Aorta (tissue), 5 donors: ENCODE data around the gene TENT5A. TPM values are rescaled to one million over a fixed set of nuclear protein-coding genes. Genes with fewer than 3 reads are reported as not detected.

Source experiments
- ATAC-seq: fragments of 200-7000 bp; cut with Tn5 transposase; one replicate; pipeline ENCODE4 v1.9.1; 2022; ENCODE audit warnings: moderate library complexity; ENCODE audit not compliant: low FRiP score
- DNase-seq, 2 donors: peaks; one replicate each; pipeline ENCODE4 v3.0.0-alpha.2; 2020
- H3K27ac ChIP-seq, 2 donors: one replicate each; pipeline ENCODE4 v1.5.1; 2013; ENCODE audit warnings: low read length in 2 of 2, mild to moderate bottlenecking in 2 of 2, moderate library complexity in 2 of 2, control low read depth in 1 of 2, inconsistent platforms in 1 of 2, low read depth in 1 of 2
- H3K27me3 ChIP-seq, 2 donors: one replicate each; pipeline ENCODE4 v1.6.1; 2013; ENCODE audit warnings: control low read depth in 1 of 2, low read length in 1 of 2, mild to moderate bottlenecking in 1 of 2, moderate library complexity in 1 of 2; ENCODE audit not compliant: insufficient read depth in 2 of 2, control insufficient read depth in 1 of 2
- H3K36me3 ChIP-seq, 2 donors: one replicate each; pipeline ENCODE4 v1.6.1; 2013; ENCODE audit warnings: control low read depth in 1 of 2, low read length in 1 of 2, mild to moderate bottlenecking in 1 of 2; ENCODE audit not compliant: insufficient read depth in 2 of 2, control insufficient read depth in 1 of 2
- H3K4me1 ChIP-seq, 2 donors: one replicate each; pipeline ENCODE4 v1.6.1; 2013; ENCODE audit warnings: low read length in 2 of 2, control low read depth in 1 of 2, mild to moderate bottlenecking in 1 of 2, moderate library complexity in 1 of 2; ENCODE audit not compliant: insufficient read depth in 2 of 2, control insufficient read depth in 1 of 2
- H3K4me3 ChIP-seq, 2 donors: one replicate each; pipeline ENCODE4 v1.5.1; 2013; ENCODE audit warnings: low read length in 2 of 2, control low read depth in 1 of 2, mild to moderate bottlenecking in 1 of 2
- H3K9me3 ChIP-seq: one replicate; pipeline ENCODE4 v1.6.1; 2013; ENCODE audit warnings: mild to moderate bottlenecking, low read length; ENCODE audit not compliant: control insufficient read depth
- WGBS, 2 donors: extraction: QIAGEN DNeasy Blood & Tissue Kit; methylation state at CpG; one replicate each; pipeline ENCODE4 v1.1.7; 2013; 5-methylcytosine and 5-hydroxymethylcytosine counted together
- intact Hi-C, 2 donors: fragments of 100-400 bp; cut with DNase I; formaldehyde crosslinking; loops; one replicate each; pipeline versions ENCODE4 v1.14.2 to v1.15.0; 2022
- polyA plus RNA-seq, 2 donors: library from polyadenylated mRNA; stranded (reverse); fragments of 200-250 nt; gene quantifications; one replicate each; pipeline ENCODE4 v1.2.3, GENCODE V29; 2013
- total RNA-seq, 2 donors: library from RNA; stranded (reverse); fragmentation: NEBNext Ultra II Directional; extraction: Animal tissue kit (Norgen Biotek cat#: 25700); gene quantifications; one replicate each; pipeline ENCODE4 v1.2.1, GENCODE V29; 2021
- donor health status: healthy with polysubstance abuse.
- donor health status: Bipolar disorder and iron deficiency.
- donor health status: DM: no; HTN: no; CAD: no.
- donor health status: DM: no; HTN: no; CAD: no.
- donor health status: DM: yes; HTN: yes; CAD: no.

Gene TENT5A
- total and polyA plus RNA-seq, 4 donors: 9.6 to 26.9 (median 23.6) TPM

DNA sequence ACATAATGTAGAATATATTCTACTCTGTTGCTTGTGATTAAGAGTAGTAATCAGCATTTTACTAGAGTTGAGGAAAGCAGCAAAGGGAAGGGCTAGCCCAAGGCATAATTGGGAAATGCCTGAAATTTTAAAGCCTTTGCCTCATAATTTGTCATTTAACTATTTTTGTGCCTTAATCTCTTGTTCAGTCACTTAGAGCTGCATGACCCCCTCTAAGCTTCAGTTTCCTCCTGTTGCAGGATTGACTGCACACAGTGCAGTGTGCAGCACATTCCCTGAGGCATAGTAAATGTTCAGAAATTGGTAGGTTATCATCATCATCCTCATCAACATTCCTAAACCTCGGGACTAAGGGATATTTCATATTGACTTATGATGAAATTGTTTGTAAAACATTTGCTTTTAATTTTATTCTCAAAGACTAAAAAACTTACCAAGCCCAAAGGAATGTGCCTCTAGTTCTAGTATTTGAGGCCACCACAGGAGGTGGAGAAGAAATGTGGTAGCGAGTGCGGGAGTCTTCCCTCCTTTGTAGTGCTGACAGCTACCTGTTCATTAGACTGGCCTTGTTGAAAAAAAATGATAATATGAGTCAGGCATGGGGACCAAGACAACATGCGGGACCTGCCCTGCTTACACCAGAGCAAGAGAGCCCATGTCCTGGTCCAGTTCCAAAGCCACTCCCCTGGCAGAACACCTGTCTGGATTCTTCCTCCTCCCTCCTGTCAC lies 14.8 kb upstream of the TENT5A start:
- Histone ChIP-seq H3K4me1 (no peaks in the 10 kb centered on the region), H3K27ac (no peak overlapping the region), H3K27me3 (no peaks in the 10 kb centered on the region), H3K9me3 (no peaks in the 10 kb centered on the region), H3K36me3 (peaks cover 0 to 6% of the 10 kb centered on the region in 2 donors), H3K4me3 (no peak overlapping the region)
- no peak for DNase-seq
- ATAC-seq: no peak
- 71 to 77% methylated on average over 4 of the region's 4 CpGs for WGBS, 2 donors
- intact Hi-C loops: no loop called here

DNA sequence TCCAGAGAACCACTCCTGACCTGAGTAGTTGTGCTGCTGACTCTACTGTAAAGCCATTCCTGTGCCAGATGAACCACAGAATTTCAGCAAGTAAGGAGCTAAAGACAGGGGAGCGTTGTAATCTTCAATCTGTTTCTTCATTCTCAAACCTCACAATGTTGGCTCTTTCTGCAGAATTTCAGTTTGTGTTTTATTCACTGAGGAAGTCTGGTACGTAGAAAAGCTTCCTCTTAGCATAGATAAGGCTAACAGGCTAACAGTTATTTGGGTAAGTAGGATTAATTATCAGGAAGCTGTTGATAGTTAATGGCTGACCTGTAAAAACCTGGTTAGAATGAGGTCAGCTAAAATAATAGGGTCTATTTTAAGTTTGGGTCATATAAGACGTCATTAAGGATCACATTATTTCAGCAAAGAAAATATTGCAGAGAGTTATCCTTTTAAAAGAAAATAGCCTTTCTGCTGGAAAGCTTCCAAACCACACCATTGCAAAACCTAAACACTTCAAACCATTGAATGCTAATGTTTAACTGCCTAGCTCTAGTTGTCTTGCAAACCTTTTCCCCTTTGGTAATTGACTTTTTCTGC lies 14.1 kb upstream of the TENT5A start:
- intact Hi-C loops: no loop called here
- Histone ChIP-seq H3K4me1 (no peaks in the 10 kb centered on the region), H3K9me3 (no peaks in the 10 kb centered on the region), H3K27me3 (no peaks in the 10 kb centered on the region), H3K36me3 (peaks cover 0 to 6% of the 10 kb centered on the region in 2 donors), H3K27ac (peak overlapping the region in 1 of 2 donors; percentile 36), H3K4me3 (no peak overlapping the region)
- ATAC-seq (peak; percentile 61), DNase-seq (no peak)
- WGBS, 2 donors: 5% methylated on average over 3 of the region's 3 CpGs

DNA sequence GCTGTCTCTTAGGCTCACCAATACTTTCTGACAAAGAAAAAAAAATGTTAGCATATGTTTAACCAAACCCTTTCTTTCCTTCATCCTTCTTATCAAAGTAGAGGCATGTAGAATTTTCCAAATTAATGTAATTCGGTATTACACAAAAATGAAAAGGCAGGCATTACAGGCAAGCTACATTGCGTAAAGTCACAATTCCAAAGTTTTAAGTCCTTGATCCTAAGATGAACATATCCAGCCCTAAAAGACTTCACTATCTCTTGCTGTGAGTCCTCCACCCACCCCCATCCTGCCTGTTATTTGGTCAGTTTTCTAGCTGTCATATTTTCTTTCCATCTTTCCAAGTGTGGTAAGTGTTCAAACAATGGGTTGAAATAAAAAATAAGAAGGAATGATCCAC lies 12.1 kb upstream of the TENT5A start:
- H3K4me3 ChIP-seq: no peak overlapping the region
- no peaks in the 10 kb centered on the region for H3K4me1 ChIP-seq
- H3K9me3 ChIP-seq: no peaks in the 10 kb centered on the region
- H3K36me3 ChIP-seq: no peaks in the 10 kb centered on the region
- ATAC-seq (no peak), DNase-seq (no peak)
- H3K27me3 ChIP-seq: no peaks in the 10 kb centered on the region
- 96 to 98% methylated on average over 2 of the region's 2 CpGs for WGBS, 2 donors
- intact Hi-C loops: no loop called here
- no peak overlapping the region for H3K27ac ChIP-seq

DNA sequence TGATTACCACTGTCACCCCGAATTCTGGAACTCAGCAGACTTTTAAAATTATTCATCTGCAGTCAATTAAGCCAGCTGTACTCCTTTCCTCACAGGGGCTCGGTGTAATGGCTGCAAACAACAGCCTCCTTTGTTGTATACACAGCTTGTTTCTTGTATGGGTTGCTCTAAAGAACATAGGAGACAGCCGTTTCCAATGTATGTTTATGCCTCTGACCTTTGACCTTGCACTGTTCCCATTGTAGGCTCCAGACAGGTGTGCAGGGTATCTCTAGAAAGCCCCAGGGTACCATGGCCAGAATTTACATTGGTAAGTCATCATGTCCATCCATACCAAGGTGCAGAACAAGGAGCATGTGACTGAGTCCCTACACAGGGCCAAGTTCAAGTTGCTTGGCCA lies 11.5 kb upstream of the TENT5A start:
- H3K4me1 ChIP-seq: no peaks in the 10 kb centered on the region
- H3K4me3 ChIP-seq: no peak overlapping the region
- H3K27ac ChIP-seq: no peak overlapping the region
- H3K36me3 ChIP-seq: no peaks in the 10 kb centered on the region
- ATAC-seq: no peak
- 73 to 80% methylated on average over 3 of the region's 3 CpGs for WGBS, 2 donors
- DNase-seq: no peak
- H3K9me3 ChIP-seq: no peaks in the 10 kb centered on the region
- no peaks in the 10 kb centered on the region for H3K27me3 ChIP-seq
- intact Hi-C loops: no loop called here

DNA sequence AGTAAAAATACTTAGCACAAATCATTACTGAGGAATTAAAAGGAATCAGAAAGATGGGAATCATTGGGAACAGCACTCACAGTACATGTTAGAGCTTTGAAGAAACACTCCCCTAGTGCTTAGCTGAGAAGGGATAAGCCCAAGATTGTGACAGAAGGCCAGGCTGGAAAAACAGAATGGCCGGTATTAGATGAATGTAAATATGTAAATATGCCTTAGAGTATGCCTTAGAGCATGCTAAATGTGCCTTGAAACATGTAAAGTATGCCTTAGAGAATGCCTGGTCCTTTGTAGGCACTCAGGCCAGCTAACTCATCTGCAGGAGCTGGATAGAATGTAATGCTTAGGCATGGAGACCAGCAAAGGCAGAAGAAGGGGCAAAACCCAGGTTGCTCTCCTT lies 10.6 kb upstream of the TENT5A start:
- 72 to 87% methylated on average over 1 of the region's 1 CpG for WGBS, 2 donors
- intact Hi-C loops: no loop called here
- no peaks in the 10 kb centered on the region for H3K4me1 ChIP-seq

DNA sequence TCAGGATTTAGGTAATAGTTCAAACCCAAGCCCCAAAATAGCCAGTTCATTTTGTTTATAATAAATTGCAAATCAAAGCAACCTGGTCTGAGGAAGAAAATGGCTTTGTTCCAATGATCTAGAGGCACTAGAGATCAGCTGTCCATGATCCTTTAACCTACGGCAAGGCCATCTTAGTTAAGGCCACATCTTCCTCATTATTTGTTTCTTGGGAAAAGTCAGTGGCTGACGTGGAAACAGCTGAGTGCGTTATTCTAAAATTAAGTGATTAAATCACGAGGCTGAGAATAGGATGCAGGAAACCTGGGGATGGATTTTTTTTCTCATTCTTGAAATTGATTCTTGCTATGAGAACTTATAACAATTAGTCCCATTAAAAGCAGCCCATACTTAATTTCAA lies 10.1 kb upstream of the TENT5A start:
- WGBS, 2 donors: 76 to 78% methylated on average over 4 of the region's 4 CpGs
- intact Hi-C loops: no loop called here
- DNase-seq (no peak), ATAC-seq (no peak)
- no peaks in the 10 kb centered on the region for H3K36me3 ChIP-seq
- no peaks in the 10 kb centered on the region for H3K9me3 ChIP-seq
- H3K27ac ChIP-seq: no peak overlapping the region
- H3K27me3 ChIP-seq: no peaks in the 10 kb centered on the region
- no peak overlapping the region for H3K4me3 ChIP-seq
- H3K4me1 ChIP-seq: no peaks in the 10 kb centered on the region

More for the DNA sequence above, 10.6 kb upstream of the TENT5A start:
- no peaks in the 10 kb centered on the region for H3K36me3 ChIP-seq
- no peak overlapping the region for H3K27ac ChIP-seq
- no peaks in the 10 kb centered on the region for H3K27me3 ChIP-seq
- no peaks in the 10 kb centered on the region for H3K9me3 ChIP-seq
- no peak overlapping the region for H3K4me3 ChIP-seq
- ATAC-seq (no peak), DNase-seq (no peak)

DNA sequence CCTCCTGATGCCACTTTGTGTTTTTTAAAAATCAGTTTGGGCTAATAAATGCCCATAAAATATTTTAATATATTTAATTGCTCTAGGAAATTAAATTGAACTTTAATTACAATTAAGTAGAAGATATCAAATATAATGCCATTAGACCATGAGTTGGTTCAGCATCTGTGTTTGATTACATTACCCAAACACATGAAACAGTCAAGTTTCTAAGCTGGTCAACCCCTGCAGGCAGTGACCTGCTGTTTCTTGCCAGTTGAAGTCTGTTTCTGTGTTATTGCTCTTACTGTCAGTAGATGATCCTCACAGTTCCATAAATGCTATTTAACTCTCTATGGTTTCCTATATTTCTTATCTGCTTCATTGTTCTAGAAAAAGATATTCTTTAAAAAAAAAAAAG lies 9.7 kb upstream of the TENT5A start:
- DNase-seq: no peak
- Histone ChIP-seq H3K4me1 (no peaks in the 10 kb centered on the region), H3K27me3 (no peaks in the 10 kb centered on the region), H3K36me3 (no peaks in the 10 kb centered on the region), H3K27ac (no peak overlapping the region), H3K9me3 (no peaks in the 10 kb centered on the region), H3K4me3 (no peak overlapping the region)
- no peak for ATAC-seq
- intact Hi-C loops: no loop called here

DNA sequence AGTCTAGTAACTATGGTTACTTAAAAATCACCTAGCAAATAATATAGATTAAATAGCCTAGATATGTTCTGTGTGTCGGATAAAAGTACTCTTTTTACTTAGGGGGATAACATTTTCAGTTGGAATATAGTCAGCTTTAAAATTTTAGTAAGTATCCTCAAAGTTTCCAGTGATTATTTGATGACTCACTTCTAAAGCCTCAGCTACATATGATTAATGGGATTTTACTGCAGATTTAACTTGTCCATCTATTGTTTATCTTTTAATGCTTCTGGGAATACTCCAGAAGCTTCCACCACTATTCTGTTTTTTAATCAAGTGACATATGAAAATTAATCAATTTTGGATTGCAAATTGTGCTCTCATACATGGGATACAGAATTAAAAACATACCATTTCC lies 8.7 kb upstream of the TENT5A start:
- DNase-seq (no peak), ATAC-seq (no peak)
- intact Hi-C loops: no loop called here
- Histone ChIP-seq H3K27ac (no peak overlapping the region), H3K27me3 (no peaks in the 10 kb centered on the region), H3K36me3 (no peaks in the 10 kb centered on the region), H3K9me3 (no peaks in the 10 kb centered on the region), H3K4me3 (no peak overlapping the region), H3K4me1 (no peaks in the 10 kb centered on the region)
- WGBS, 2 donors: 72 to 75% methylated on average over 1 of the region's 1 CpG

DNA sequence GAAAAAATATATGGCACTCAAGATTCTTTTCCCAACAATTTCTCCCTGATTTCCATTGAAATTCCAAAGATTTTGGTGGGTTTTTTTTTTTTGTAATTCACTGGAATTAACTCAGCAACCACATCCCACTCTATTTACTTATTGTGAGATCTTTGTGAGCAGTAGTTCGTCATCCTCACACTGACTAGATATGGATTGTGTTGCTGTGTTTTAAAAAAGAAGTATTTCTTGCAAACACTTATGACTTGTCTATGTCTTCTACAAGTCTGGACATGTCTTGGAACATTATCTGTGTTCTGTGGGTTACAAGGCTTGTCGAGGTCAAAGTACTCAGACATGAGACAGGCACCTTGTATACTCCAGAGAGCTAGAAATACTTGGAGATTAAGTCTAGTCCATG lies 7.3 kb upstream of the TENT5A start:
- no peaks in the 10 kb centered on the region for H3K36me3 ChIP-seq
- H3K9me3 ChIP-seq: no peaks in the 10 kb centered on the region
- no peaks in the 10 kb centered on the region for H3K27me3 ChIP-seq
- intact Hi-C loops: loop anchor here in 1 of 2 donors (10.0 kb wide), 3 partner anchors 255 to 1545 kb away; no protein-coding TSS in a partner anchor
- no peak overlapping the region for H3K4me3 ChIP-seq
- ATAC-seq (no peak), DNase-seq (no peak)
- no peaks in the 10 kb centered on the region for H3K4me1 ChIP-seq
- 78% methylated on average over 2 of the region's 2 CpGs for WGBS, 2 donors
- H3K27ac ChIP-seq: no peak overlapping the region
